BLaER1 treated with 17β-estradiol and CSF1 and Interleukin-3, amounts not matched to agents 10 nM and 100 nM (cell line): ENCODE measurements around the gene MEI1.

Experiments
- H3K27ac ChIP-seq, 11 experiments: shearing (Covaris generic); formaldehyde crosslinking; 2 replicates each; pipeline ENCODE4 v1.8.1; 2022
- H3K27me3 ChIP-seq, 11 experiments: shearing (Covaris generic); formaldehyde crosslinking; 2 replicates each; pipeline ENCODE4 v1.8.1; 2022
- H3K36me3 ChIP-seq, 11 experiments: shearing (Covaris generic); formaldehyde crosslinking; 2 replicates each; pipeline ENCODE4 v1.8.1; 2022
- H3K4me1 ChIP-seq, 10 experiments: shearing (Covaris generic); formaldehyde crosslinking; 2 replicates each; pipeline ENCODE4 v1.8.1; 2022
- H3K4me2 ChIP-seq, 11 experiments: shearing (Covaris generic); formaldehyde crosslinking; 2 replicates each; pipeline ENCODE4 v1.8.1; 2022
- H3K4me3 ChIP-seq, 10 experiments: shearing (Covaris generic); formaldehyde crosslinking; 2 replicates each; pipeline ENCODE4 v1.8.1; 2022
- H3K9ac ChIP-seq, 11 experiments: shearing (Covaris generic); formaldehyde crosslinking; 2 replicates each; pipeline ENCODE4 v1.8.1; 2022
- H3K9me3 ChIP-seq, 11 experiments: shearing (Covaris generic); formaldehyde crosslinking; replicated peaks in 1 of 11; 2 replicates each; pipeline ENCODE4 v1.8.1; 2022
- H4K20me1 ChIP-seq, 11 experiments: shearing (Covaris generic); formaldehyde crosslinking; 2 replicates each; pipeline ENCODE4 v1.8.1; 2022
- Cebpa-rat ChIP-seq, 11 experiments: shearing (Covaris generic); IDR thresholded peaks; 2 replicates each; pipeline ENCODE4 v1.8.1; 2022

MEI1 gene

GRCh38 chr22:41746567-41747400 lies 47.5 kb downstream of the MEI1 start:
- Histone ChIP-seq H3K27ac (no peak overlapping the region), H3K9me3 (no peaks in the 10 kb centered on the region), H3K27me3 (no peaks in the 10 kb centered on the region), H3K4me2 (peak overlapping the region in 5 of 11 experiments; percentile 4 to 19 (median 11); a peak in 3 of 22 replicates), H3K4me3 (no peak overlapping the region), H3K9ac (no peak overlapping the region), H4K20me1 (no peaks in the 10 kb centered on the region), H3K4me1 (peaks cover 7 to 12% (median 11%) of the 10 kb centered on the region in 10 experiments; a peak in 13 of 20 replicates), H3K36me3 (no peaks in the 10 kb centered on the region)
- no peak for TF ChIP-seq Cebpa-rat (IDR thresholded peaks at IDR 0.05)

- TF ChIP-seq Cebpa-rat (IDR thresholded peaks at IDR 0.05), result no peak
- Histone ChIP-seq H3K4me3 (no peak overlapping the region), H3K27me3 (no peaks in the 10 kb centered on the region), H3K4me2 (no peak overlapping the region), H3K27ac (no peak overlapping the region), H3K36me3 (no peaks in the 10 kb centered on the region), H3K4me1 (peaks cover 0 to 7% (median 3%) of the 10 kb centered on the region in 10 experiments; a peak in 12 of 20 replicates), H3K9me3 (no peaks in the 10 kb centered on the region), H4K20me1 (no peaks in the 10 kb centered on the region; a peak in 1 of 22 replicates), H3K9ac (no peak overlapping the region)
These were observed 53.0 kb downstream of the MEI1 start for GRCh38 chr22:41752011-41752970.

- Histone ChIP-seq H3K4me2 (no peak overlapping the region), H3K27ac (no peak overlapping the region)
These were observed 54.7 kb downstream of the MEI1 start for GRCh38 chr22:41753984-41754383.

GRCh38 chr22:41757502-41757901 lies 58.2 kb downstream of the MEI1 start:
- Histone ChIP-seq H3K4me3 (no peak overlapping the region), H3K36me3 (no peaks in the 10 kb centered on the region), H3K27ac (no peak overlapping the region), H3K27me3 (no peaks in the 10 kb centered on the region), H3K4me2 (peak overlapping the region in 3 of 11 experiments; percentile 44 to 48 (median 44); a peak in 6 of 22 replicates), H3K4me1 (peaks cover 0 to 15% (median 2%) of the 10 kb centered on the region in 10 experiments; a peak in 7 of 20 replicates), H3K9ac (no peak overlapping the region), H3K9me3 (no peaks in the 10 kb centered on the region), H4K20me1 (no peaks in the 10 kb centered on the region; a peak in 1 of 22 replicates)
- no peak for TF ChIP-seq Cebpa-rat (IDR thresholded peaks at IDR 0.05)

More at GRCh38 chr22:41753984-41754383, 54.7 kb downstream of the MEI1 start:
- TF ChIP-seq Cebpa-rat (IDR thresholded peaks at IDR 0.05), result no peak
- Histone ChIP-seq H3K9me3 (no peaks in the 10 kb centered on the region), H3K4me3 (no peak overlapping the region), H4K20me1 (no peaks in the 10 kb centered on the region; a peak in 1 of 22 replicates), H3K36me3 (no peaks in the 10 kb centered on the region), H3K9ac (no peak overlapping the region), H3K4me1 (peaks cover 0 to 15% (median 2%) of the 10 kb centered on the region in 10 experiments; a peak in 7 of 20 replicates), H3K27me3 (no peaks in the 10 kb centered on the region)

- TF ChIP-seq Cebpa-rat (IDR thresholded peaks at IDR 0.05), result no peak
- Histone ChIP-seq H3K4me2 (no peak overlapping the region), H3K9ac (no peak overlapping the region), H3K27ac (no peak overlapping the region), H3K9me3 (no peaks in the 10 kb centered on the region), H3K4me3 (no peak overlapping the region), H3K27me3 (no peaks in the 10 kb centered on the region), H3K4me1 (peaks cover 0 to 15% (median 2%) of the 10 kb centered on the region in 10 experiments; a peak in 7 of 20 replicates), H4K20me1 (no peaks in the 10 kb centered on the region), H3K36me3 (no peaks in the 10 kb centered on the region)
These were observed 58.9 kb downstream of the MEI1 start for GRCh38 chr22:41758231-41758630.

- no peak overlapping the region for H3K4me2 ChIP-seq
- H3K27ac ChIP-seq, result no peak overlapping the region
- H3K4me3 ChIP-seq, result no peak overlapping the region
- TF ChIP-seq Cebpa-rat (IDR thresholded peaks at IDR 0.05), result no peak
- no peaks in the 10 kb centered on the region for H3K36me3 ChIP-seq
- no peaks in the 10 kb centered on the region for H4K20me1 ChIP-seq
- H3K9ac ChIP-seq, result no peak overlapping the region
- H3K27me3 ChIP-seq, result no peaks in the 10 kb centered on the region
- no peaks in the 10 kb centered on the region for H3K9me3 ChIP-seq
- H3K4me1 ChIP-seq, result peaks cover 5 to 23% (median 20%) of the 10 kb centered on the region in 10 experiments; a peak in 18 of 20 replicates
These were observed 63.9 kb downstream of the MEI1 start for GRCh38 chr22:41762980-41763779.

GRCh38 chr22:41766476-41766875 lies 67.2 kb downstream of the MEI1 start:
- peak overlapping the region in 2 of 11 experiments; percentile 66 to 71; a peak in 2 of 22 replicates for H3K27ac ChIP-seq
- H3K4me3 ChIP-seq, result no peak overlapping the region
- no peaks in the 10 kb centered on the region for H3K27me3 ChIP-seq
- no peaks in the 10 kb centered on the region for H3K36me3 ChIP-seq
- no peak for TF ChIP-seq Cebpa-rat (IDR thresholded peaks at IDR 0.05)
- H3K4me2 ChIP-seq, result peak overlapping the region in 10 of 11 experiments; percentile 12 to 85 (median 63); a peak in 13 of 22 replicates
- H3K4me1 ChIP-seq, result peaks cover 5 to 52% (median 32%) of the 10 kb centered on the region in 10 experiments; a peak in 18 of 20 replicates
- H3K9ac ChIP-seq, result no peak overlapping the region
- H4K20me1 ChIP-seq, result no peaks in the 10 kb centered on the region
- no peaks in the 10 kb centered on the region for H3K9me3 ChIP-seq

- peak overlapping the region in 8 of 11 experiments; percentile 44 to 85 (median 66); a peak in 15 of 22 replicates for H3K4me2 ChIP-seq
These were observed 69.1 kb downstream of the MEI1 start for GRCh38 chr22:41768430-41768829.

More at GRCh38 chr22:41768430-41768829, 69.1 kb downstream of the MEI1 start:
- TF ChIP-seq Cebpa-rat (IDR thresholded peaks at IDR 0.05), result 0 out of 22 replicates have a peak, but pooled peaks of 1 of the 11 experiments have one; percentile 0
- peaks cover 5 to 56% (median 32%) of the 10 kb centered on the region in 10 experiments; a peak in 18 of 20 replicates for H3K4me1 ChIP-seq
- H3K27me3 ChIP-seq, result no peaks in the 10 kb centered on the region
- no peaks in the 10 kb centered on the region for H3K36me3 ChIP-seq
- H3K9ac ChIP-seq, result peak overlapping the region in 4 of 11 experiments; percentile 11 to 47 (median 34); a peak in 6 of 22 replicates
- peak overlapping the region in 9 of 11 experiments; percentile 15 to 73 (median 67); a peak in 17 of 22 replicates for H3K27ac ChIP-seq
- H3K4me3 ChIP-seq, result peak overlapping the region in 2 of 10 experiments; percentile 0 to 38; a peak in 1 of 20 replicates
- H3K9me3 ChIP-seq, result no peaks in the 10 kb centered on the region
- H4K20me1 ChIP-seq, result no peaks in the 10 kb centered on the region
